Measurements from ENCODE around the gene GLTPD2. TPM values are rescaled to one million over a fixed set of nuclear protein-coding genes. Genes with fewer than 3 reads are reported as not detected.

The GLTPD2 gene
- polyA plus RNA-seq, 1 donor: 34.4 TPM

- H3K27ac ChIP-seq (ENCODE audit: low read length): no peak within 1 kb of the TSS
These were observed 18.2 kb downstream of the GLTPD2 start, which contains the start of gene PLD2 for GRCh38 chr17:4806777-4807604. TSS of gene PLD2 (plus strand) at chr17:4807152. CDS start at chr17:4807773, 621 bp downstream.

GRCh38 chr17:4807605-4808377, 19.0 kb downstream of the GLTPD2 start:
- DNase-seq: no peak

More at GRCh38 chr17:4806777-4807604, 18.2 kb downstream of the GLTPD2 start, which contains the start of gene PLD2:
- Histone ChIP-seq H3K4me1 (ENCODE audit: control insufficient read depth, insufficient read depth, low read length) (no peaks in the 10 kb centered on the region), H3K36me3 (ENCODE audit: control insufficient read depth, insufficient read depth, low read length) (peaks cover 9% of the 10 kb centered on the region), H3K9me3 (ENCODE audit: control insufficient read depth, low read depth, low read length) (no peaks in the 10 kb centered on the region), H3K4me3 (ENCODE audit: low read length) (peak within 1 kb of the TSS; percentile 71), H3K27me3 (ENCODE audit: control insufficient read depth, insufficient read depth, low read length) (no peaks in the 10 kb centered on the region)
- DNase-seq: peak; percentile 74 to 90
- WGBS (ENCODE audit: insufficient coverage, low lambda C conversion rate): no CpG with 5 or more reads among the region's 106 CpGs

GRCh38 chr17:4808378-4808767, 19.6 kb downstream of the GLTPD2 start:
- Histone ChIP-seq H3K27ac (ENCODE audit: low read length) (no peak overlapping the region), H3K4me1 (ENCODE audit: control insufficient read depth, insufficient read depth, low read length) (no peaks in the 10 kb centered on the region), H3K4me3 (ENCODE audit: low read length) (no peak overlapping the region), H3K9me3 (ENCODE audit: control insufficient read depth, low read depth, low read length) (no peaks in the 10 kb centered on the region), H3K36me3 (ENCODE audit: control insufficient read depth, insufficient read depth, low read length) (peaks cover 9% of the 10 kb centered on the region), H3K27me3 (ENCODE audit: control insufficient read depth, insufficient read depth, low read length) (no peaks in the 10 kb centered on the region)
- DNase-seq: no peak
- no CpG with 5 or more reads among the region's 6 CpGs for WGBS (ENCODE audit: insufficient coverage, low lambda C conversion rate)

More at GRCh38 chr17:4807605-4808377, 19.0 kb downstream of the GLTPD2 start:
- no CpG with 5 or more reads among the region's 32 CpGs for WGBS (ENCODE audit: insufficient coverage, low lambda C conversion rate)
- Histone ChIP-seq H3K4me1 (ENCODE audit: control insufficient read depth, insufficient read depth, low read length) (no peaks in the 10 kb centered on the region), H3K27ac (ENCODE audit: low read length) (no peak overlapping the region), H3K27me3 (ENCODE audit: control insufficient read depth, insufficient read depth, low read length) (no peaks in the 10 kb centered on the region), H3K36me3 (ENCODE audit: control insufficient read depth, insufficient read depth, low read length) (peaks cover 9% of the 10 kb centered on the region), H3K9me3 (ENCODE audit: control insufficient read depth, low read depth, low read length) (no peaks in the 10 kb centered on the region), H3K4me3 (ENCODE audit: low read length) (peak overlapping the region; percentile 71)

GRCh38 chr17:4810696-4811290, 22.0 kb downstream of the GLTPD2 start:
- 85% methylated on average over 7 of the region's 13 CpGs for WGBS (ENCODE audit: insufficient coverage, low lambda C conversion rate)
- H3K9me3 ChIP-seq (ENCODE audit: control insufficient read depth, low read depth, low read length): no peaks in the 10 kb centered on the region
- no peak for DNase-seq
- peaks cover 20% of the 10 kb centered on the region for H3K36me3 ChIP-seq (ENCODE audit: control insufficient read depth, insufficient read depth, low read length)
- H3K4me3 ChIP-seq (ENCODE audit: low read length): no peak overlapping the region
- H3K27ac ChIP-seq (ENCODE audit: low read length): no peak overlapping the region
- no peaks in the 10 kb centered on the region for H3K27me3 ChIP-seq (ENCODE audit: control insufficient read depth, insufficient read depth, low read length)
- H3K4me1 ChIP-seq (ENCODE audit: control insufficient read depth, insufficient read depth, low read length): no peaks in the 10 kb centered on the region

- no peaks in the 10 kb centered on the region for H3K4me1 ChIP-seq (ENCODE audit: control insufficient read depth, insufficient read depth, low read length)
- H3K9me3 ChIP-seq (ENCODE audit: control insufficient read depth, low read depth, low read length): no peaks in the 10 kb centered on the region
- H3K27me3 ChIP-seq (ENCODE audit: control insufficient read depth, insufficient read depth, low read length): no peaks in the 10 kb centered on the region
- DNase-seq: no peak
- no CpG with 5 or more reads among the region's 12 CpGs for WGBS (ENCODE audit: insufficient coverage, low lambda C conversion rate)
- no peak overlapping the region for H3K27ac ChIP-seq (ENCODE audit: low read length)
- no peak overlapping the region for H3K4me3 ChIP-seq (ENCODE audit: low read length)
- peaks cover 22% of the 10 kb centered on the region for H3K36me3 ChIP-seq (ENCODE audit: control insufficient read depth, insufficient read depth, low read length)
These were observed 22.7 kb downstream of the GLTPD2 start for GRCh38 chr17:4811471-4811870.

- Histone ChIP-seq H3K27me3 (ENCODE audit: control insufficient read depth, insufficient read depth, low read length) (no peaks in the 10 kb centered on the region), H3K27ac (ENCODE audit: low read length) (no peak overlapping the region), H3K36me3 (ENCODE audit: control insufficient read depth, insufficient read depth, low read length) (peaks cover 29% of the 10 kb centered on the region), H3K4me1 (ENCODE audit: control insufficient read depth, insufficient read depth, low read length) (no peaks in the 10 kb centered on the region), H3K9me3 (ENCODE audit: control insufficient read depth, low read depth, low read length) (no peaks in the 10 kb centered on the region), H3K4me3 (ENCODE audit: low read length) (no peak overlapping the region)
- WGBS (ENCODE audit: insufficient coverage, low lambda C conversion rate): 85% methylated on average over 3 of the region's 7 CpGs
- DNase-seq: no peak
These were observed 23.9 kb downstream of the GLTPD2 start for GRCh38 chr17:4812690-4813089.

- Histone ChIP-seq H3K9me3 (ENCODE audit: control insufficient read depth, low read depth, low read length) (no peaks in the 10 kb centered on the region), H3K4me3 (ENCODE audit: low read length) (no peak overlapping the region), H3K27me3 (ENCODE audit: control insufficient read depth, insufficient read depth, low read length) (no peaks in the 10 kb centered on the region), H3K36me3 (ENCODE audit: control insufficient read depth, insufficient read depth, low read length) (peaks cover 32% of the 10 kb centered on the region), H3K4me1 (ENCODE audit: control insufficient read depth, insufficient read depth, low read length) (no peaks in the 10 kb centered on the region), H3K27ac (ENCODE audit: low read length) (no peak overlapping the region)
- no peak for DNase-seq
- 96% methylated on average over 4 of the region's 7 CpGs for WGBS (ENCODE audit: insufficient coverage, low lambda C conversion rate)
These were observed 26.4 kb downstream of the GLTPD2 start for GRCh38 chr17:4815043-4815675.

- no CpG with 5 or more reads among the region's 13 CpGs for WGBS (ENCODE audit: insufficient coverage, low lambda C conversion rate)
- Histone ChIP-seq H3K4me1 (ENCODE audit: control insufficient read depth, insufficient read depth, low read length) (no peaks in the 10 kb centered on the region), H3K36me3 (ENCODE audit: control insufficient read depth, insufficient read depth, low read length) (peaks cover 29% of the 10 kb centered on the region), H3K27ac (ENCODE audit: low read length) (no peak overlapping the region), H3K4me3 (ENCODE audit: low read length) (no peak overlapping the region), H3K9me3 (ENCODE audit: control insufficient read depth, low read depth, low read length) (no peaks in the 10 kb centered on the region), H3K27me3 (ENCODE audit: control insufficient read depth, insufficient read depth, low read length) (no peaks in the 10 kb centered on the region)
- DNase-seq: no peak
These were observed 28.1 kb downstream of the GLTPD2 start for GRCh38 chr17:4816826-4817225.

GRCh38 chr17:4818276-4818675, 29.5 kb downstream of the GLTPD2 start:
- no peaks in the 10 kb centered on the region for H3K9me3 ChIP-seq (ENCODE audit: control insufficient read depth, low read depth, low read length)
- no peak overlapping the region for H3K27ac ChIP-seq (ENCODE audit: low read length)
- no peaks in the 10 kb centered on the region for H3K4me1 ChIP-seq (ENCODE audit: control insufficient read depth, insufficient read depth, low read length)
- H3K4me3 ChIP-seq (ENCODE audit: low read length): no peak overlapping the region
- WGBS (ENCODE audit: insufficient coverage, low lambda C conversion rate): no CpG with 5 or more reads among the region's 12 CpGs
- no peak for DNase-seq
- no peaks in the 10 kb centered on the region for H3K27me3 ChIP-seq (ENCODE audit: control insufficient read depth, insufficient read depth, low read length)
- H3K36me3 ChIP-seq (ENCODE audit: control insufficient read depth, insufficient read depth, low read length): peaks cover 29% of the 10 kb centered on the region

GRCh38 chr17:4822835-4823234, 34.1 kb downstream of the GLTPD2 start:
- WGBS (ENCODE audit: insufficient coverage, low lambda C conversion rate): no CpG with 5 or more reads among the region's 3 CpGs
- no peak overlapping the region for H3K27ac ChIP-seq (ENCODE audit: low read length)
- H3K36me3 ChIP-seq (ENCODE audit: control insufficient read depth, insufficient read depth, low read length): peaks cover 10% of the 10 kb centered on the region
- H3K27me3 ChIP-seq (ENCODE audit: control insufficient read depth, insufficient read depth, low read length): no peaks in the 10 kb centered on the region
- H3K4me3 ChIP-seq (ENCODE audit: low read length): no peak overlapping the region
- no peaks in the 10 kb centered on the region for H3K4me1 ChIP-seq (ENCODE audit: control insufficient read depth, insufficient read depth, low read length)
- no peaks in the 10 kb centered on the region for H3K9me3 ChIP-seq (ENCODE audit: control insufficient read depth, low read depth, low read length)
- DNase-seq: no peak

Measured in large intestine (tissue), 3 donors.